ENCODE results near the gene OR52W1. TPM values are rescaled to one million over a fixed set of nuclear protein-coding genes. Genes with fewer than 3 reads are reported as not detected.

OR52W1 gene
- total RNA-seq, 1 donor from 2014 or later, result not detected

Other genes starting within 250 kb of the OR52W1 start
- not detected in 2 replicates for gene OR56A5, start 230.7 kb upstream of the OR52W1 start, total RNA-seq
- gene OR52L1, start 212.2 kb upstream of the OR52W1 start, total RNA-seq, result not detected in 2 replicates
- not detected in 2 replicates for gene OR56A4, start 192.3 kb upstream of the OR52W1 start, total RNA-seq
- not detected in 2 replicates for gene OR56A1, start 168.5 kb upstream of the OR52W1 start, total RNA-seq
- gene OR56B4, start 91.5 kb upstream of the OR52W1 start, total RNA-seq, result not detected in 2 replicates
- not detected in 2 replicates for gene OR52B2, start 28.9 kb upstream of the OR52W1 start, total RNA-seq
- gene C11orf42, start 6.3 kb downstream of the OR52W1 start, total RNA-seq, result not detected in 2 replicates
- 6.9 and 11.1 TPM in 2 replicates for gene FHIP1B, start 35.4 kb downstream of the OR52W1 start, total RNA-seq
- not detected in 2 replicates for gene CNGA4, start 39.9 kb downstream of the OR52W1 start, total RNA-seq
- not detected in 2 replicates for gene CCKBR, start 60.6 kb downstream of the OR52W1 start, total RNA-seq
- gene CAVIN3, start 121.3 kb downstream of the OR52W1 start, total RNA-seq, result 106 and 127 TPM in 2 replicates
- gene SMPD1, start 191.2 kb downstream of the OR52W1 start, total RNA-seq, result 13.7 and 20.7 TPM in 2 replicates
- gene APBB1, start 219.9 kb downstream of the OR52W1 start, total RNA-seq, result 23.1 and 34.4 TPM in 2 replicates
- 0.13 and 0.25 TPM in 2 replicates for gene HPX, start 241.8 kb downstream of the OR52W1 start, total RNA-seq